ENCODE measurements around the gene SEMA6D.
A peak's percentile ranks its signal among the peaks of the same experiment; 100 is the strongest.

The SEMA6D gene

DNA sequence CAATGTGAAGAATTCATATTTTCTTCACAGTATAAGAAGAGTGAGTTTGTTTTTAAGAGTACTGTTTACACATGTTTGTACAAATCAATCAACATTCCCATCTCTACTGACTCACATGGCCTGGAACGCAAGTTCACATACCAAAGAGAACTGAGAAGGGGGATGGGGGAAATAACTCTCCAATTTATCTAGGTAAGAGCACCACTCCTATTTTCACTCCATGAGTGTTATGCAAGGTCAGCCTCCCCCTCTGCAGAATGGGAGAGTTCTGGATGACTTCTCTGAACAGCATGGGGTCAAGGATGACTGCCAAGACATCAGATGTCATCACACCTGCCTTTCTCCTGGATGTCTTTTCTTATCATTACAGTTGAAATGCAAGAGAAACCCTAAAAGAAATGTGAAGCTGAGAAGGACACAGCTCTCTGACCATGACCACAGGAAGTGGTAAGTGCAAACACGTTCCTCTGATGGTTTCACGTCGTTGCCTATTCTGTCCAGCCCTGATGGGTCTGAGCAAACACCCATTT is 95.2 kb downstream of the SEMA6D start:
- DNase-seq (ENCODE audit: extremely low spot score), result peak; percentile 28
- no peak for TF ChIP-seq CTCF (IDR thresholded peaks at IDR 0.05; ENCODE audit: control extremely low read depth, extremely low read depth, low read depth, missing control alignments)
- POLR2A ChIA-PET, result no interaction called here
- CTCF ChIA-PET, result interaction anchor here (1.2 to 2.5 kb wide), 5 partner anchors 9 to 43 kb away, joined by 3 to 9 read pairs (median 3); no protein-coding TSS in a partner anchor

DNA sequence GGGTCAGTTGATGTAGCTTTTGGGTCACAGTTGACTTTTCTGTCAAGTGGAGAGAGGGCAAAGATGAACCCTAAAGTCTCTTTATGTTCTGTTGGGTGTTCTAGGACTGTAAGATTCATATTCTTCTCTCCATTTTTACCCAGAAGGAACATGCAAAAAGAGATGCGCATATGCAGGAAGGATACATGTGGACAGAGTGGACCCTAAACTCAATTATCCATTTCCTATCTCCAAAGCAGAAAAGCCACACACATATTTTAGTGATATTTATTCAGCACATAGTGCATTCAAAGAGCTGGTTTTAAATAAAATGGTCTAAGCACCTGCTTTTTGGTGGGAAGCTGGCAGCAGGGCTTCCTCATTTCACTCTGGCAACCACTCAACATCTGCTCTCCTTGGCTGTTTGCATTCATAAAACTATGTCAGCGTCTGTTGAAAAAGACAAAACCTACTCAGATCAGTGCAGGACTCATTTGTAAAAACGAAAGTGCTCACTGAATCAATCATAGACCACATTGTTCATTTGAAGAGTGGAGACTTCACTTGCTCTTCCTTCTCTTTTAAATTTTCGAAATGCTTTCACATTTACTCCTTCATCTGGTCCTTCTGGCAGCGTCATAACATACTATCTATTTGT is 96.6 kb downstream of the SEMA6D start:
- DNase-seq (ENCODE audit: extremely low spot score), result peak; percentile 56
- POLR2A ChIA-PET, result no interaction called here
- CTCF ChIA-PET, result interaction anchor here (0.9 to 2.5 kb wide), 6 partner anchors 8 to 102 kb away, joined by 3 to 9 read pairs (median 3); no protein-coding TSS in a partner anchor
- TF ChIP-seq CTCF (IDR thresholded peaks at IDR 0.05; ENCODE audit: control extremely low read depth, extremely low read depth, low read depth, missing control alignments), result no peak

- CTCF ChIA-PET, result interaction anchor here (1.1 kb wide), 1 partner anchor 11 kb away, joined by 3 read pairs; no protein-coding TSS in a partner anchor
- POLR2A ChIA-PET, result no interaction called here
- DNase-seq (ENCODE audit: extremely low spot score), result no peak
- no peak for TF ChIP-seq CTCF (IDR thresholded peaks at IDR 0.05; ENCODE audit: control extremely low read depth, extremely low read depth, low read depth, missing control alignments)
These were observed 97.3 kb downstream of the SEMA6D start for GRCh38 chr15:47814620-47815019.

- POLR2A ChIA-PET, result no interaction called here
- no peak for DNase-seq (ENCODE audit: extremely low spot score)
- CTCF ChIA-PET, result interaction anchor here (2.2 kb wide), 1 partner anchor 7 kb away, joined by 6 read pairs; no protein-coding TSS in a partner anchor
- TF ChIP-seq CTCF (IDR thresholded peaks at IDR 0.05; ENCODE audit: control extremely low read depth, extremely low read depth, low read depth, missing control alignments), result no peak
These were observed 100.8 kb downstream of the SEMA6D start for GRCh38 chr15:47817969-47818548.

GRCh38 chr15:47819158-47819557 is 101.9 kb downstream of the SEMA6D start:
- no peak for DNase-seq (ENCODE audit: extremely low spot score)
- CTCF ChIA-PET, result interaction anchor here (2.1 kb wide), 1 partner anchor 10 kb away, joined by 10 read pairs; no protein-coding TSS in a partner anchor
- POLR2A ChIA-PET, result no interaction called here
- no peak for TF ChIP-seq CTCF (IDR thresholded peaks at IDR 0.05; ENCODE audit: control extremely low read depth, extremely low read depth, low read depth, missing control alignments)

- POLR2A ChIA-PET, result no interaction called here
- DNase-seq (ENCODE audit: extremely low spot score), result no peak
- CTCF ChIA-PET, result interaction anchor here (1.5 to 2.1 kb wide), 2 partner anchors 9 to 16 kb away, joined by 4 to 10 read pairs; no protein-coding TSS in a partner anchor
- no peak for TF ChIP-seq CTCF (IDR thresholded peaks at IDR 0.05; ENCODE audit: control extremely low read depth, extremely low read depth, low read depth, missing control alignments)
These were observed 102.9 kb downstream of the SEMA6D start for GRCh38 chr15:47820057-47820746.

All from GM10248 (cell line).